GM18519 (cell line): ENCODE data around the gene PML.
"Not testable (repeated sequence)": the region's sequence is repeated elsewhere in the genome, so short reads cannot be mapped to it uniquely, and the experiment has no call there.

Source experiments
- ATAC-seq: cut with Tn5 transposase; IDR thresholded peaks from one replicate; pipeline ENCODE4 v1.9.1; 2021; ENCODE audit warnings: mild to moderate bottlenecking, moderate library complexity; ENCODE audit not compliant: unreplicated experiment, low FRiP score

PML gene

GRCh38 chr15:74096753-74097474 is 102.4 kb downstream of the PML start:
- ATAC-seq = not testable (repeated sequence)
